ENCODE data around the gene FAM89B.
A peak's percentile ranks its signal among the peaks of the same experiment; 100 is the strongest.
"Not testable (repeated sequence)": the region's sequence is repeated elsewhere in the genome, so short reads cannot be mapped to it uniquely, and the experiment has no call there.

The FAM89B gene

DNA sequence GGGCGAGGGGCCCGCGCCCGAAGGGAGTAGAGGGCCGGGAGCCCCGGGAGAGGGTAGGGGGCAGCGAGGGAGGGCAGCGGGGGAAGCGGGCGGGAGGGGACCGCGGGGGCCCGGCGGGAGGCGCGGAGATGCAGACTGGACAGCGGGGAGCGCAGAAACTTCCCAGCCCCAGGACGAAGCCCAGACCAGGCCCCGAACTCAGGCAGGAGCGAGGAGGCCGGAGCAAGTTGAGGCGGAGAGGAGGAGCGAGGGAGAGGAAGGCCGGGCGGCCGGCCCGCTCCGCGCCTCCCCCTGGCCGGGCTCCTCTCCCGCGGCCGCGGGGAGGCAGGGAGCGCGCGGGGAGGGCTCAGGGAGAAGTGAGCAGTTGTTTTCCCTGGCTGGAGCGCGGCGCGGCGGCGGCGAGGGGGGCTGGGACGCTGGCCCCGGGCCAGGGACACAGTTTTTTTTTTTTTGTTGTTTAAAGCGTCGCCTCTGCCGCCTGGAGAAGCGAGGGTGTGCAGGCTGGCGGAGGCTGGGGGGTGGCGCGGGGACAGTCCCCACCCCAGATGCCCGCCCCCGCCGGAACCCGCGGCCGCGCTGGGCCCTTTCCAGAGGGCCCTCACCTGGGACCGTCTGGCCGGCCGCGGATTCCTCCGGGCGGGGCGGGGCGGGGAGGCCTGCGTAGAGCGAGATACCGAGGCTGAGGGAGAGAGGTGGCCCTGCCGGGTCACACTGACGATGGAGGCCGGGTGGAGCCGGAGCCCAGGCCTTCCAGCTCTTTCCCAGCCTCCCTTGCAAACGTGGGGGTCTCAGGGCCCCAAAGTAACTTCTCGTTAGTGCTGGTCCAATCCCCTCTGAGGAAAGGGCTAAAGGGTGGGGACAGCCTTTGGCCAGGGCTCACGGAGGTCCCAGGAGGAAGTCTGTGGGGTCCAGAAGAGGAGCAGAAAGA is 14.1 kb upstream of the FAM89B start, which contains the start of gene LTBP3:
TSS of gene LTBP3 (minus strand) at position 358 of the 928 bp plus-strand sequence. CDS start 400 bp downstream, outside the sequence.
- peak; percentile 49 for DNase-seq

DNA sequence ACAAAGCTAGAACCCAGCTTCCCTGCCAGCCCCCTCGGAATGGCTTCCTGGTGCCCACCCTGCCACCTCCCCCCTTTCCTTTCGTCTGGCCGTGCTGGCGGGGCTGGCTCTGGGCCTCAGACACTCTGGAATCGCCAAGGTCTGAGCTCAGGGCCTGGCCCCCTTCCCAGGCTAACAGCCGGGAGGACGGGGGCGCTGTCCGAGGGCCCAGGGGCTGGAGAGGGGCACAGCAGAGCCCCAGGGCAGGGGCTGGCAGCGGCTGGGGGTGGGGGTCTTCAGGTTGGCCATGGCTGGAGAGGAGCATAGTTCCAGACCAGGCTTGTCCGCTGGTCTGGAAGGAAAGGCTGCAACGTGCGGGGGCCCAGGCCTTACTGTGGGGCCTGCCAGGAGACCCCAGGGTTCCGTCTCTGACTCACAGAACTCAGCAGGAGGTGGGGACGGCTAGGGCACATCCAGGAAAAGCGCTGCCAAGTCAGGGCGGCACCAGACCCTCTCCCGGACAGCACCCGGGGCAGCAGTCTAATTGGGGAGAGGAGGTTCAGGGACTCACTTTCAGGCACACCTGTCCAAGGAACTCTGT is 13.3 kb upstream of the FAM89B start:
- DNase-seq: no peak

DNA sequence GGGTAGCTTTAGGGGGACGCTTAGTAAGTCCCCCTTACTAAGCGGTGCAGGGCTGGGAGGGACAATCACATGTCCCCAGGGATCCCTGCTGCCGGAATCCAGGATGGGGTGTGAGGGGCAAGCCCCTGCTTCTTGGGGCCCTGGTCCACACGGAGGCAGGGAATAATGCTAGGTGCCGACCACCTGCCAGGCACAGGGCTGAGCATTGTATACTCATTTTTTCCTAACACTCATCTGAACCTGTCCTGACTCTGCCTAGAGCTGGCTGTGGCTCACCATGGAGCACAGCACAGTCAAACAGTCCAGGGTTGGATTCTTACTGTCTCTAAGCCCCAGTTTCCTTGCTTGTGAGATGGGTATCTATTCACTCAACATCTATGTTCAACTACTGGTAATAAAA is 12.8 kb upstream of the FAM89B start:
- no peak for DNase-seq

DNA sequence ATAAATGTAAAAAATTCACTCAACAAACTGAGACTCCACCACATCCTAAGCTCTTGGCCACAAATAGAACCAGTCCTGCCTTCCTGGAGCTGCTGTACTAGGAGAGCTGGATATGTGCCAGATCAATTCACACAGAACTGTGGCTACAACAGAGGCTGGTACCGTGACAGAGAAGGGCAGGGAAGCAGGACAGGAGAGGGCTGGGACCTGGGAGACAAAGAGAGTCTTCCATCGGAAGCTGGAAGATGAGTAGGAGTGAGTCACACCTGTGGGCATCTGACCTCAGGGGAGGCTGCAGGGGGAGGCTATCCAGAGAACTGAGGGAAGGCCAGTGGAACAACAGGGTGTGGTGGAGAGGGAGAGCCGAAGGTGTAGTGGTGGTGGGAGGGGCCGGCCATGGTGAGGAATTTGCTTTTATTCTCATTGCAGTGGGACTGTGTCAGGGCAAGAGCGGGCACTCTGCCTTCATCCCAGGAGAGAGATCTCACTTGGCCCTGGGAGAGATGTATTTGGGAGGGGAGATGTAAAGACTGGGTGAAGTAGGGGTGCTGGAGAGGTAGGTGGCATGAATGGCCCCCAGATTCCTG is 12.3 kb upstream of the FAM89B start:
- DNase-seq: peak; percentile 50

DNA sequence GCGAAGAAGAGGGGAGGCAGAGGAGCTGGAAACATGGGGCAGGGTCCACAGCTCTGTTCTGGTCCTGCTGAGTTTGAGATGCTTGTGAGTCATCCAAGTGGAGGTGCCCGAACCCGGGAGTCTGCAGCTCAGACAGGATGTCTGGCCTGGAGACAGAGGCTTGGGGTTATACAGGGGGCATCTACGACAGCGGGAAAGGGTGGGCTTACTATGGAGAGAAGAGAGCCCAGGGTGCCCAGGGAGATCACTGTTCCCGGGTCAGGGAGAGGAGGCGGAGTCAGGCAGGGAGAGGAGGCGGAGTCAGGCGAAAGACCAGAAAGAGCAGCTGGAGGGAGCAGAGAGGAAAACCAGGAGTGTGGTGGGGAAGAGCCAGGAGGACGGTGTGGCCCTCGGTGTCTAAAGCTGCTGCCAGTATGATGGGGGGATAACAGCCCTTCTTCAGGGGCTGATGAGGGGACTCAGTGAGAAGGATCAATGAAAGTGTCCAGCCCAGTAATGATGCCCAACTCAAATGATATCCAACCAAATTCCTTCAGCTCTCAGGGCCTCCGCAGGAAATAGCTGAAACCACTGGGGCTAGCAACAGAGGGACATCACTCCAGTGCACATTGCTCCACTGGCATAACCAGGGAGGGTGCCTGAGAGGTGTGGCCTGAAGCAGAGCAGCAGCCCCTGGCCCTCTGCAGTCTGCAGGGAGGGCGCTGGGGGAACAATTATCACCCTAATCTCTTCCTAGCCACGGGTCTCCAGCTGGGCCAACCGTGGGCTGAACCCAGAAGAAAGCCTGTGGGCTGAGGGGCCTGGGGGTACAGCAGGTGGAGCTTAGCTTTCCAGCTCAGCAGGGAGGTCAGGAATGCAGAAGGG is 11.6 kb upstream of the FAM89B start:
- DNase-seq: peak; percentile 35

DNA sequence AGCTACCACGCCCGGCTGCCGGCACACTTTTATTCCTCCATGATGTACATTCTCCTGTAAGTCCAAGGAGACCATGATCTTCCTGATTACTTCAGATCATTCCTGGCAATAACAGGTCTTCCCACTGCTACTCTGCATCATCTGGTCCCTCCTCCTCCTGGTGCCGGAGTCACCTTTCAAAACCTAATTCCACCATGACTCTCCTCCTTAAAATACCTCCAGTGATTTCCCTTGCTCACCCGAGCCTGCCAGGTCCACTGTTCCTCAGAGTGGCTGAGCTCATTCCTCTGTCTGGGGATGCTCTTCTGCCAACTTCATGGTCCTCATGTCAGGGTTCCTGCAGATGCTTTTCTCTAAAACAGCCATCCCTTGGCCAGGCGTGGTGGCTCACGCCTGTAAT is 10.3 kb upstream of the FAM89B start:
- no peak for DNase-seq

DNA sequence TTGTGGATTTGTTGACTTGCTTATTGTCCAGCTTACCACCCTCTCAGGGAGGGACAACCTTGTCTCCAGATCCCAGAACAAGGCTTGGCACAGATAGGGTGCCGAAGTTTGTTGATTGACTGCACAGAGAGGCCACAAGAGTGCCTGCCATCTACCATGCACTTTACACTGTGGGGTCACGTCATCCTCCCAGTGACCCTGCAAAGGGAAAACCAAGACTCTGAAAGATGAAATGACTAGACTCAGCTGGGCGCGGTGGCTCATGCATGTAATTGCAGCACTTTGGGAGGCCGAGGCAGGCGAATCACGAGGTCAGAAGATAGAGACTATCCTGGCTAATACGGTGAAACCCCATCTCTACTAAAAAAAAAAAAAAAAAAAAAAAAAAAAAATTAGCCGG is 9.6 kb upstream of the FAM89B start:
- DNase-seq: no peak

DNA sequence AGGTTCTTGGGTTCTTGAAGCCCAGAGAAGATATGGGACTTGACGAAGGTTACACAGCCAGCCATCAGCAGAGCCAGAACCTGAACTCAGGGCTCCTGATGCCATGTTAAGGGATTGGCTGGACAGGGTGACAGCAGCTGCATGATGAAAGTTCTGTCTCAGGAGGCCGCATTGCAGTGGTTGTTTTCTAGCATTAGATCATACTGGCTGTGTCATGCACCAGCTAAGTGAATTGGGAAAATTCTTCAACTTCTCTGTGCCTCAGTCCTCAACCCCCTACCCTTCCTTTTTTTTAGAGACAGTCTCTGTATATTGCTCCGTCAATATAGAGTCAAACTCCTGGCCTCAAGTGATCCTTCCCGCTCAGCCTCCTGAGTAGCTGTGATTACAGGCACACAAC is 8.7 kb upstream of the FAM89B start:
- no peak for DNase-seq

DNA sequence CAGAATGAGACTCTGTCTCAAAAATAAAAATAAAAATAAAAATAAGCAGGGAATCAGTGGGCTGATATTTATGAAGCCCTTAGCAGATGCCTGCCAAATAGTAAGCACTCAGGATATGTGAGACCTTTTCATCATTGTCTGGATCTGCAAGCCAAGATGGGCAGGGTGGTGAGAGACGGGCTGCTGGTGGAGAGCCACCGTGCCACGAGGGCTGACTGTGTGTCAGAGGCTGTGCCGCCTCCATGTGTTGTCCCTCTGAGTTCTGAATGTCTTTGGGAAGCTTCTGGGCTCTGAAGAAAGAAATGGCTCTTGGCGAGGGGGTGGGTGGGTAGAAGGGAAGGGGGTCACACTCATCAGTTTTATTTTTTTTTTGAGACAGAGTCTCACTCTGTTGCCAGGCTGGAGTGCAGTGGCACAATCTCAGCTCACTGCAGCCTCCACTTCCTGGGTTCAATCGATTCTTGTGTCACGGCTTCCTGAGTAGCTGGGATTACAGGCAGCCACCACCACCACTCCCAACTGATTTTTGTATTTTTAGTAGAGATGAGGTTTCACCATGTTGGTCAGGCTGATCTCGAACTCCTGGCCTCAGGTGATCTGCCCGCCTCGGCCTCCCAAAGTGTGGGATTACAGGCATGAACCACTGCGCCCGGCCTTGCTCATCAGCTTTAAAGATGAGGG is 7.3 kb upstream of the FAM89B start:
- not testable (repeated sequence) for DNase-seq

DNA sequence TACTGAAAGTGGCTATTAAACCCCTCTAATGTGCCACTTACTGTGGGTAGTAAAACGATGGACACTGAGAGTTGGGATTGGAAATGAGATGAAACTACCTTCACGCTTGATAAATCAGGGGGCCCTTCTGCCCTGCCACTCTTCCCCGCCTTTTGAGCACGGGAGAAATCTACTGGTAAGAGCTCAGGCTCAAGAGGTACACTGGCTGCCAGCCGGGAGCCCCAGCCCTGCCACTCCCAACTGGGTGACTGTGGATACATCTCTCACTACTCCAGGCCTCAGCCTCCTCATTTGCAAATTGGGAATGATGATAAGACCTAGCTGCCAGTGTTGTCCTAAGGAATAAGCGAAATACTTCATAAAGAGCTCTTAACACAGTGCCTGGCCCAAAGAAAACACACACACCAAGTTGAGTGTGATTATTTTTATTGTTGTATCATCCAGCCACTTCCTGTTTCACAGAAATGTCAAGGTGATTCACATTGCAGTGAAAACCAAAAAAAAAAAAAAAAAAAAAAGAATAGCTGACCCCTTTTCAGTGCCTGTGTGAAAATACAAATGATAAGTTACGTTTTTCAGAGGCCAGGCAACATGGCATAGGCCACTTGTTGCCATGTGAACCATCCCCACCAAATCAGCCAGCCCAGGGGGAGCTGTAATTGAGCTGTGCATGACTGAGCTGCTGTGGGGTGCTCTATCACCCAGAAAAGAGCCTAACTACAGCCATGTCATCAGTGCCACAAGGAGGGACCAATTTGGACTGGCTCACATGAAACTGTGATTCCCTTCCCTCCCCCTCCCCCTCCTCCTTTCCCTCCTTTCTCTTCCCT is 6.5 kb upstream of the FAM89B start:
- DNase-seq: no peak

DNA sequence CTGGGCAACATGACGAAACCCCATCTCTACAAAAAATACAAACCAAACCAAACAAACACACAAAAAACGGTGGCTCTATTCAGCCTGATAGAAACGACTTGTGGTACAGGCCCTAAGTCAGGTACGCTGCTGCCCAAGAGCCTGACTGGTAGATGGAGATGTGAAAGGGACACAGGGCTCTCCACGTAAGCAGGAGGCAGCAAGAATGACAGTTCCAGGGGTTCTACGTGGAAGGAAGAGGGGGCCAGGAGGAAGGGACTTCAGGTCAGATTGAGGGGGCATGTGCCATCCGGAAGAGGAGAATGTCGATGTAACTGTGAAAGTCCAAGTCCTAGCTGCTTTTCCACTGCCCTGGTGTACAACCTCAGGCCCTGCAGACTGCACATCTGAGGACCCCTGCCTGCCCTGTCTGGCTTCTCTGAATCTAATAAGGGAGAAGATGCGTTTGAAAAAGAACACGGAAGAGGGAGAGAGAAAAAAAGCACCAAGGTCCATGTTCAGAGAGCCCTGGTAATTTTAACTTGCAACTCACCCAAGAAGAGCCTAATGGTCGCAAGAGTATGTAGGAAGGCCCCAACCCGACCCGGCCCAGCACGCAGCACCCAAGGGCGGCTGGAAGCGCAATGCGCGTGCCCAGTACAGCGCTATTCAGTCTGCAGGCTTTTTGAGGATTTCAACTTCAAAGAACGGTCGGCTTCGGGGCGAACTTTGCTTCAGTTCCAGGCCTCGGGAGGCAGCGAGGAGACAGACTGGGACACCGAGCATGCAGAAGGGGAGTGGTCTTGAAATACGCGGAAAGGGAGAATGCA is 3.0 kb upstream of the FAM89B start:
- DNase-seq: no peak

DNA sequence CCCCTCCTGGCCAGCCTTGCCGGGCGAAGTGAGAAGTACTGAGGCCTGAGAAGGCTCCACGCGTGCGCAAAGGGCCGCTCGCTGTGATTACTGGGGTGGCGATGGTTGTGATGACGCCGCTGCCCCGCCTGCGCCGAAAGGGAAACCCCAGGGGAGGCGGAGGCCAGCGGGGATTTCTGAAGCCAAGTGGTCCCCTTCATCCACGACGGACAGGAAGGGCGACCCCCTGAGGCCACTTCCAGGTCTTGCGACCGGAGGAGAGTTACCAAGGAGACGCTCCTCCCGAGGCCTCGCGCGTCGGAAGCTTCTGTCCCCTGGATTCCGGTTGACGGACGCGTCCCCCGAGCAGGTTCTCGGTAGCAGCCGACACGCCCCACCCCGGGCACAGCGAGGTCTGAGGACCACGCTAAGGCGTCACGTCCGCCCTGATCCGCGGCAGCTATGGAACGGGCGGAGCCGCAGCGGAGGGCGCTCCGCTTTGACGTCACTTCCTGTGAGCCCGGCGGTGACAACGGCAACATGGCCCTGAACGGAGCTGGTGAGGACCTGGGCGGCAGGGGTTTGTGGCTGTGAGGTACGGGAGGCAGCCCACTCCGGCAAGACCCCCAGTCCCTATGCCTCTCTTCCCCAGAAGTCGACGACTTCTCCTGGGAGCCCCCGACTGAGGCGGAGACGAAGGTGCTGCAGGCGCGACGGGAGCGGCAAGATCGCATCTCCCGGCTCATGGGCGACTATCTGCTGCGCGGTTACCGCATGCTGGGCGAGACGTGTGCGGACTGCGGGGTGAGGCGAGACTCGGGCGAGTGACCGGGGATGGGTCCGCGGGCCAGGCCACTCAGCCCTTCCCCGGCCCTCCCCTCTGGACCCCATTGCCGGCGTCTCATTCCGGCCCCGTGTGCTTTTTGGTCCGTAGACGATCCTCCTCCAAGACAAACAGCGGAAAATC is 2.1 kb upstream of the FAM89B start, which contains the start of gene ZNRD2:
TSS of gene ZNRD2 (plus strand) at position 505 of the 946 bp plus-strand sequence. CDS start at position 520, 15 bp downstream.
- peak; percentile 98 for DNase-seq

DNA sequence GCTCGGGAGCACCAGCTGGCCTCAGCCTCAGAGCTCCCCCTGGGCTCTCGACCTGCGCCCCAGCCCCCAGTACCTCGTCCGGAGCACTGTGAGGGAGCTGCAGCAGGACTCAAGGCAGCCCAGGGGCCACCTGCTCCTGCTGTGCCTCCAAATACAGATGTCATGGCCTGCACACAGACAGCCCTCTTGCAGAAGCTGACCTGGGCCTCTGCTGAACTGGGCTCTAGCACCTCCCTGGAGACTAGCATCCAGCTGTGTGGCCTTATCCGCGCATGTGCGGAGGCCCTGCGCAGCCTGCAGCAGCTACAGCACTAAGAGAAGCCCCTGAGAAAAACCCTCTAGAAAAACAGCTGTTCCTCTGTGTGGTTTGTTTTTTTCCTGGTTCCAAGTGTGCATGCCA is 918 bp upstream of the FAM89B start:
- no peak for DNase-seq

DNA sequence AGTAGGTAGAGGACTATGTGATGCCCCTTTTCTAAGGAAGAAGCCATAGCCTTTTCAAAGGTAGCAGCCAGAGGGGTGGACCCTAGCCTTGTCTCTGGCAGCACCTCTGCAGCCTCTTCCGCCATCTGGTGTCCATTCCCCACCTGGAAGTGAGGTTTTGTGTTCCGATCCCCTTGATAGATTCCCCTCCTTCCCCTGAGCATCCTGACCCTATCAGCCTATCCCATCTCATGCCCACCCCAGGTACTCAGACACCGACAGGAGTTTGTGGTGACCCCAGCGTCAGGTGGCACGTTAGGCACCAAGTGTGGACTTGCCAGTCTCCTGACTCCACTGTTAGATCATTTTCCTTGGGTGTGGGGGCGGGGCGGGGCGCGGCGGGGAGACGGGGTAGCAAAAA is 398 bp upstream of the FAM89B start:
- no peak for DNase-seq

DNA sequence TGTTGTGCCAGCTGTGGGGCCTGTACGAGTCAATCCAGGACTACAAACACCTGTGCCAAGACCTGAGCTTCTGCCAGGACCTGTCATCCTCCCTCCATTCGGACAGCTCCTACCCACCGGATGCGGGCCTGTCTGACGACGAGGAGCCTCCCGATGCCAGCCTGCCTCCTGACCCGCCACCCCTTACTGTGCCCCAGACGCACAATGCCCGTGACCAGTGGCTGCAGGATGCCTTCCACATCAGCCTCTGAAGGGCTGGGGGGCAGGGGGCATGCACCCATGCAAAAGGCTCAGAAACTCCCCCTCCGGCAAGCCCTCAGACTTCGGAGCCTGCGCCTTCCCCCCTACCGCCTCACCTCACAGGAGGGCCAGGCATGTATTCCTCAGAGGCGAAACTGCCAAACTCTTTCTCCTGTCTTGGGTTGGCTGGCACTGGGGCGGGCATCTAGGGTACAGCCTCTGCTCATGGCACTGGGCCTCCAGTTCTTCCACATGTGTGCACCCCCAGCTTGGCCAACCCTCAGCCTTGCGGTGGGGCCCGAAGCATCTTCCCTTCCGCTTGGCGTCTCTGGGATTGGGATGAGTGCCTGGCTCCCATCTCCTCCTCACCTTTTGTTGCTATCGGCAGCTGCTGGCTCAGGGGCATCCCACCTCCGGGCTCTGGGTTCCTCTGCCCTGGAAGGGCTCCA is 1.2 kb downstream of the FAM89B start:
- DNase-seq: no peak

DNA sequence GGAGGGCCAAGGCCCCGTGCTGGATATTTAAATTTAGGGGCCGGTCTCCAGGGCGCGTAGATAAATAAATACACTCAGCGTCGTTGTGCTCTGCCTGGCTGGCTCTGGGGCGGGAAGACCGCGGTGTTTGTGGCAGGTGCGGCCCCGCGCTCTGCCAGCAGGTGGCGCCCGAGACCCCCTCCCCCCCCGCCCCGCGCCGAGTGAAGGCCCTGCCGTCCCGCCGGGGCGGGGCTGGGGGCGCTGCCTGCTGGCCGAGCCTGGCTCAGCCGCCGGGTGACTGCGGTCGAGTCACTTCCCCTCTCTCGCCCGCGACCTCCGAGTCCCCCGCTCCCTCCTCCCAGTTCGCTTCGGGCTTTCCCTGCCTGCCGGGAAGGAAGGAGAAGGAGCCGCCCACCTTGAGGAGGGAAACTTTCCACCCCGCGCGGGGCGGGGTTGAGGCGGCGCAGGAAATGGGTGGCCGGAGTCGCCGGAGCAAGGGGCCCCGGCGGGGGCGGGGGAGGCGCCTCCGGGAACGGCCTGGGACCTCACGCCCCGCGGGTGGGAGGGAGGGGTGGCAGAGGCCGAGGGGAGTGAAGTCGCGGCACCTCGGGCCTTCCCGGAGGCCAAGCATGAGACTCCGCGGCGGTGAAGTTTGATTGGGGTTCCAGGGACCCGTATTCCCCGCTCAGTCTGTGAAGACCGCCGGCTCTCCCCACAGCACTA is 1.9 kb downstream of the FAM89B start:
- DNase-seq: peak; percentile 96

DNA sequence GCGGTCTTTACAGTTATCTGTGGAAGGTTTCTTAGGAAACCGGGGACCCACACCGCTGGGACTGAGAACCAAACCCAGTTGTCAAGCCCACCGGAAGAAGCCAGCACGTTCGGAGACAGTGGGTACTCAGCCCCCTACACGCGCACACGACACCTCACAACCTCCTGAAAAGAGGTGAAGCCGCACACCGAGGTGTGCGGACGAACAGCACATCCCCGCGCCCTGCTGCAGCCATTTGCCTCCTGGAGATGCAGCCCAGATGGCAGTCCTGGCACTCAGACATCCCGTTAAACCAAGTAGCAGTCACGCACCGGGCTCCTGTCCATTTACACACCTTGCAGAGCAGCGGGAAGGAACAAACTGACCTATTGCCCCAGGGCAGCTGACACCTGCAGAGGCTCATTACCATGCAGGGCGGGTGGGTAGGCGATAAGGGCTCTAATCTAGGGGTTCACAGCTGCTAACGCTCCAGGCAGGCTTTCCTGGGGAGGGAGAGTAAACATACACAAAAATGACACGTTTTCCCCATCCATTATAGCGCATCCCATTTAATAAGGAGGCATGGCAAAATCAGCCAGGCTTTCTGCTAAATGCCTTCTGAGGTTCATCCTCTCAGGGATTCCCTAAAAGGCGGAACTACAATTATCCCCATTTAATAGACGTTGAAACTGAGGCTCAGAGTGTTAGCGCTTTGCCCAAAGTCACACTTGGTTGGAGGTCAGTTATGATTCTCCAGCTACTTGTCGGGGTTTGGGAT is 2.7 kb downstream of the FAM89B start:
- no peak for DNase-seq

All from T1000 (cell line).